Stimulated activated CD4-positive, alpha-beta T cell treated with anti-CD3 and anti-CD28 coated beads, TNF-alpha, amount 100 ng/mL, for 48 hours (primary cell): ENCODE results near the gene MAP2K5.

ENCODE experiments used
- DNase-seq, 3 donors: peaks; one replicate each; pipeline ENCODE4 v3.0.0-alpha.2; 2020; ENCODE audit warnings: low read depth in 3 of 3

MAP2K5 gene

GRCh38 chr15:67542420-67543347, at the start of gene MAP2K5:
TSS of gene MAP2K5 (plus strand) at chr15:67542703. CDS start at chr15:67543336, 633 bp downstream.
- peak; percentile 70 to 82 (median 75) for DNase-seq

DNA sequence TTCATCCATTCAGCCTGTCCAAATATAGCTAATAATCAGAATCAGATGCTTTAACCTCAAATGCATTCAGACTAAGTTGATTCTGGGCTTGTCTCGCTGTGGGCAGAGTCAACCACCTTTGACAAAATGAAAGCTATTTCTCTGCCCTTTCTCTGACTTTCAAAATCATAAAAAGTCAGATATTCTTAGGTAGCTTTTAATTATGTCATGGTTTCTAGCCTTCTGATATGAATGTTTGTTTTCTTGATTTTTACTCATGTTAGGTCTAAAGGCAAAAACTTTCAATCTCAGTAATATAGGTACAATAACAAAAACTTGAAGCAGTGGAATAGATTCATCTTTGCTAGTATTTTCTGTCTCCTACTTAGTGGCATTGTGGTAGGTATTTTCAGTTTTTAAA, 46.9 kb upstream of the MAP2K5 start:
- DNase-seq = no peak

DNA sequence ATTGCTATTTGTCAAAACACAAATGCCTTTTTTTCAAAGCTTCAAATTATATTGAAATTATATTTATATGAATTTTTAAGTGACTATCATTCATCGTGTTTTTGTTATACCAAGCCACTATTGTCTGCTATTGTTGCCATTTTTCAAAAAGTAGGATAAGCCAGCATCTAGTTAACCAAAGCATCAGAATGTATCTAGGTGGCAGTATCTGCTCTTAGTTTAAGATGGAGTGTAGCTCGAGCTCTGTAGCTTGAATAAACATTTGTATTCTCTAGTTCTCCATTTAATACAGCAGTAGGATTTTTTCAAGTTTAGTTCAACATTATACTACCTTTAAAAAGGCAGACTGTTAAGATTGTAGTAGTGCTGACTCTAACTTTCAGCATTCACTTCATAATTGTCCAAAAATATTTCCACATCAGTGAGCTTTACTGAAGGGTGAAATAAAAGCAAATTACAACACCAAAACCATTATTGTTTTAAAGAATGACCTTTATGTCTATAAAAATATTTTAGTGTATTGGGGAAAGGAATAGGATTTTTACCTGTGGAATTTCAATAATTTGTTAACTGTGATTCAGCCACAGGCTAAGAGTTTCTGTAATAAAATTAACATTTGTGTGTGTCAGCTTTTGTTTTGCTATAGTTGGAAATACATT, 41.2 kb upstream of the MAP2K5 start:
- DNase-seq = no peak

DNA sequence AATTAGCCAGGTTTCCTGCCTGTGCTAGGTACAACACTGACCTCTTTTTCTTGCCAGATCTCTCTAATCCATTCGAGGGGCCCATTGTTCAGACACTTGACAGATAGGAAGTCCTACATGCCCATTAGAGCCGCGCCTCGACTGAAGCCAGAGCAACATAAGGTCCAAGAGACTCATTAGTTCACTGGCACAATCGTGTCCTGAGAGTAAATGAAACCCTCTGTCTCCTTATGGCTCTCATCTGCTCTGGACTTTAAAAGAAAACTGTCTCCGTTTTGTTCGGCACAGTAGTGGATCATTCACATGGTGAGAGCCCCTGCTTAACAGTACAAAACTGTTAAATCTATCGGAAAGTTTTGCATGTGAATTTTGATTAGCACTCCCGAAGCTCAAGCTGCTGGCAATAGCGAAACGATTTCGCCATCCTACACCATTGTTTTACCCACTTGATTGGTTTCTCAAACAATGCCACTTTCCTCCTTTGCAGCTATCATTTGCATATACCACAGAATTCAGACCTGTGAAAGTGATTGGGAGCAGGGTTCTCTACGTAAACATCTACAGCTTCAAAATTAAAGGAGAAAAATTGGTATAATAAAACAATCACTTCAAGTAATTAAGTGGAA, 40.6 kb upstream of the MAP2K5 start:
- no peak for DNase-seq

DNA sequence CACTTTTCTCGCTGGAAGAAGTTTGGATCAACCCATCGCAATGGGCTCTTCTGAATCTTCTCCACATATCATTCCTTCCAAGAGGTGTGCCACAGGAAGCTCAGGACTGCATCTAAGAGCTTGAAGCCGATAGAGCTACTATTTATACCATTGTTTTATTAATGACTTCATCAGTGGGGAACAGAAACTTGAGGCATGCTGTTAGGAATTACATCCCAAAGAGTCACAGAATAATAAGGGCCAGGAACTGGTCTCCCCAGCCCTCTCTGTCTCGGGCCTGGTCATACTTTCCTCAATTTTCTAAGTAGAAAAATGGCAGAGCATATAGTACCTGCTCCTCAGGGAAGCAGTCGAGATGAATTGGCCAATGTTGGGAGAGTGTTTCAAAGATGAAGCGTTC, 38.4 kb upstream of the MAP2K5 start:
- no peak for DNase-seq

DNA sequence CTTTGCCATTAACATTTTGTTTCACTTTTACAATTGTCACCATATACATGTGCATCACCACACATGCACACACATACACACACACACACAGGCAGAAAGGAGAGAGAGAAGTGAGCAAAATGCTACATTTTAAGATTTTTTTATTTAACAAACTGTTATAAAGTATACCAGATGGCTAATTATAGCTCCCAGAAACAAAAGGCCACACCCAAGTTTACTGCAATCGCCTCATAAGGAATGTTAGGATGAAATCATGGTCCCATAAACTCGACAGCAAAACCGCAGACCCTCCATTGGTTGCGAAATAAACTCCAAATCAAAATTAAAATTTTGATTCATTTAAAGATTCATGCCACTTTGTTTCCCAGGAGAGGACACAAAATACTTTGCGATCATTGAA, 37.7 kb upstream of the MAP2K5 start:
- no peak for DNase-seq

DNA sequence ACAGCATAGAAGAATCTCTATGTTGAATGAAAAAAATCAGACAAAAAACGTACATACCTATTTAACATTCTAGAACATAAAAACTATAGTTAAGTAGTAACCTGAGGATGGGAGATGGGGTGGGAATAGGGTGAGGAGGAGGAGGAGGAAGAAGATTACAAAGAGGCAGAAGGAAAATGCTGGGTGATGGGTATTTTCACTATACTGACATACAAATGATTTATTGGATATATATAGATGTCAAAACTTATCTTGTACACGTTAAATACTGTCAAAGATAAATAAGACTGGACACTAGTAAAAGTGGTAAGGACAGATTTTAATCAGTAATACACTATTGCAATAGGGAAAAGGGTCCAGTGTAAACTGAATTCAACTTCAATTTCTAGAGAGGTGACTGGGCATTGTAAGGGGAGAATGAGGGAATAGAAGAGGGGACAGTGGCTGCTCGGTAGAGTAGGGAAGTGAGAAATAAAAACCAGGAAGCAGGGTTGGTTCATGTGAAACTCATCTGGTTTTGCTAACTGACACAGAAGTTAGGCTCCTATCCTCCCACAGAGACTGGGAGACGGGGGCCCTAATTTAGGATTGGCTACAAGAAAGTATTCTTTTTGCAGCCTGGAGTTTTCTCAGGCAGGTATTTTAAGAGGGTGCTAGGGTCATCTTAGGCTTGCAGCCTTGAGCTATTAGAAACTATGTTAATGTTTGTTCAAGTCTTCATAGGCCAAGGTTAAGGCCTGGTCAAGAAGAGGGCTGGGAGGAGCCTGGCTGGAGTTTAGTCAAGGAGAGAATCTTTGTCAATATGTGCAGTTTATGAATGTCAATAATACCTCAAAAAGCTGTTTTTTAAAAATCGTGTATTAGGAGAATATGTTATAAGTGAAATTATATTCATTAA, 36.6 kb upstream of the MAP2K5 start:
- DNase-seq = no peak

DNA sequence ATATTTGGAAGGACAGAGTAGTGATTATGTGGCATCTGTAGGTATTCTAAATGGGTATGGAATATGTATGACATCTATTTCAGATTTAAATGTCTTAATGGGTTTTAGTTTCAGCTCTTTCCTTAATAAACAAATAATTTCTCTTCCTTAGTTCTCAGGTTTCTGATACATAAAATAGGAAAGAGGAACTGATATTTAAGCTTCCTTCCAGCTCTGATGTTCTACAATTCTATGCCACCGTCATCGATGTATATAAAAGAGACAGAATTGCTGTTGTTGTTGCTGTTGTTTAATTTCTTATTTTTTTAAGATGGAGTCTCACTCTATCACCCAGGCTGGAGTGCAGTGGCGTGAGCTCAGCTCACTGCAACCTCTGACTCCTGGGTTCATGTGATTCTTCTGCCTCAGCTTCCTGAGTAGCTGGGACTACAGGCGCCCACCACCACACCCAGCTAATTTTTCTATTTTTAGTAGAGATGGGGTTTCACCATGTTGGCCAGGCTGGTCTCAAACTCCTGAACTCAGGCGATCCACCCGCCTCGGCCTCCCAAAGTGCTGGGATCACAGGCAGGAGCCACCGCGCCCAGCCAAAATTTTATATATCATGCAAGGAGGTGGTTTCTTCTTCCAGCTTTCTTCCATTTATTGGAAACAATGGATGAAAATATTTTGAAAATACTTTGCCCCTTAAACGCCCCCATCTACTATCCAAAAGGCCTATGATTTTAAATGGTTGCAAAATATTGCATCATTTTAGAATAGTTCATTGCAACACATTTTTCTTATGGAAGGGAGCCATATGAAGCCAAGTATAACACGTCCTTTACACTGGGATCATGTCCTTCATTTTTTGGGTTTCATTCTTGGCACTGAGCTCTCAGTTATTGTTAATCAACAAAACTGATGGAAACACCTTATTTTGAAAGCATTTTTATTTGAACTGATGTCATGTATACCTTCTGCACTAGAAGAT, 35.4 kb upstream of the MAP2K5 start:
- DNase-seq = no peak

GRCh38 chr15:67508407-67508806, 34.1 kb upstream of the MAP2K5 start:
- no peak for DNase-seq

GRCh38 chr15:67509918-67510317, 32.6 kb upstream of the MAP2K5 start:
- no peak for DNase-seq

- DNase-seq = no peak
Measured at GRCh38 chr15:67510597-67511190, 31.8 kb upstream of the MAP2K5 start.

GRCh38 chr15:67511606-67512005, 30.9 kb upstream of the MAP2K5 start:
- DNase-seq = no peak

DNA sequence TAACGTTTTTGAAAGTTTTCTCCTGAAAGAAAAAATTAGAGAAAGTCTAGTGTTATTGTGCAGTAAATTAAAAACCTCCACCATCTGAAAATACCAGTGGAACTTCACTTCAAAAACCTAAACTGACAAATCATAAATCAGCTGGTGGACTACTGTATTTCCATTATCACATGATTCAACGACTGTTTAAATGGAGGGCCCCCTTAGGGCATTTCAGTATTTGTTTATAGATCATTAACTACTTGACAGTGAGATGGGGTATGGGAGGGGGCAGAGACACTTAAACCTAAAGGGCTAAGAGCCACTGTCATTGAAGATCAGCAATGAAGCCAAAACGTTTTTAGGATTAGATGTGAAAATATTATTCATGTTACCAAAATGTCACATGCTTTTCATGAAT, 30.4 kb upstream of the MAP2K5 start:
- DNase-seq = no peak

GRCh38 chr15:67512933-67513714, 29.4 kb upstream of the MAP2K5 start:
- no peak for DNase-seq

DNA sequence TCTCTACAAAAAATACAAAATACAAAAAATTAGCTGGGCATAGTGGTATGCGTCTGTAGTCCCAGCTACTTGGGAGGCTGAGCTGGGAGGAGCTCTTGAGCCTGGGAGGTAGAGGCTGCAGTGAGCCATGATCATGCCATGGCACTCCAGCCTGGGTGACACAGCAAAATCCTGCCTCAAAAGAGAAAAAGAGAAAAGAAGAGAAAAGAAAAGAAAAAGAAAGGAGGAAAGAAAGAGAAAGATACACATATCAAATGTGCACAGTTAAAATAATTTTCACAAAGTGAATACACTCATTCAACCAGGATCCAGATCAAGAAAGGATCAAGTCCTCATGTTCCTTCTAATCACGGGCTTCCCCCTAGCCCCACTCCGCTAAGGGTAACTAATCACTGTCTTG, 27.4 kb upstream of the MAP2K5 start:
- DNase-seq = no peak

DNA sequence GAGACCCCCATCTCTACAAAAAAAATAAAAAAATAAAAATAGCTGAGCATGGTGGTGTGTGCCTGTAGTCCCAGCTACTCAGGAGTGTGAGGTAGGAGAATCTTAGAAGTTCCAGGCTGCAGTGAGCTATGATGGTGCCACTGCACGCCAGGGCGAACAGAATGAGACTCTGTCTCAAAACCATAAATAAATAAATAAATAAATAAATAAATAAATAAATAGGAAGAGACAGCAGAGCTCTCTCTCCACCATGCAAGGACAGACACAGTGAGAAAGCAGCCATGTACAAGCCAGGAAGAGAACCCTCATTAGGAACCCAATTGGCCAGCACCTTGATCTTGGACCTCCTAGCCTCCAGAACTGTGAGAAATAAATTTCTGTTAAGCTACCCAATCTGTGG, 26.9 kb upstream of the MAP2K5 start:
- no peak for DNase-seq

DNA sequence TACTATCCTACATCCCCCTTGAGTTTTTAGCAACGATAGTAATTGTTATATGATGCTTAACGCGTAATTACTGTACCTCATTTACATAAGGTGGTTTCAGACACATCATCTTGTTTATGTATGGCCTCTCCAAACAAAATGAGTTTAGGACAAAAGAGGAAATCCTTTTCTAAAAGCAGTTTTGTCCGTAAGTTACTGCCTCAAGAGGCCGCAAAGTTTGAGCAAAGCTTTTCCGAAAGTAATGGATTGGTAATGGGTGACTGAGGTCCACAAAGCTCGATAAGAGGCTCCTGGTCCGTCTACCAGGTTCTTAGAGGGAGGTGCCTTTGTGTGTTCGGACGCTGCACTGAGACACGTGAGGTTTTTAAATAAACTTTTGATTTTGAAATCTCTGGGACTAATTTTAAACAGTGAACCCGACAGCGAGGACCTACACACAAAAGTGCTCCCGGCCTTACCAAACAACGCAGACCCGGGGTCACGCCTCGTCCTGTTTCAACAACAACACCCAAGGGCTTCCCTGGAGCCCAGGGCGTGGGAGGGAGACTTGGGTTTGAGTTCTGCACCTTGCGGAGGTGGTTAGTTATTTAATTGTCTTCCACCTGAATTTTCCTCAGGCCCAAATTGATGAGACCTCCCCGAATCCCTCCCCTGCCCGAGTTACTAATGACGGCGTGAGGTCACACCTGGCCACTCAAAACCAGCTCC, 22.0 kb upstream of the MAP2K5 start:
- DNase-seq = no peak

DNA sequence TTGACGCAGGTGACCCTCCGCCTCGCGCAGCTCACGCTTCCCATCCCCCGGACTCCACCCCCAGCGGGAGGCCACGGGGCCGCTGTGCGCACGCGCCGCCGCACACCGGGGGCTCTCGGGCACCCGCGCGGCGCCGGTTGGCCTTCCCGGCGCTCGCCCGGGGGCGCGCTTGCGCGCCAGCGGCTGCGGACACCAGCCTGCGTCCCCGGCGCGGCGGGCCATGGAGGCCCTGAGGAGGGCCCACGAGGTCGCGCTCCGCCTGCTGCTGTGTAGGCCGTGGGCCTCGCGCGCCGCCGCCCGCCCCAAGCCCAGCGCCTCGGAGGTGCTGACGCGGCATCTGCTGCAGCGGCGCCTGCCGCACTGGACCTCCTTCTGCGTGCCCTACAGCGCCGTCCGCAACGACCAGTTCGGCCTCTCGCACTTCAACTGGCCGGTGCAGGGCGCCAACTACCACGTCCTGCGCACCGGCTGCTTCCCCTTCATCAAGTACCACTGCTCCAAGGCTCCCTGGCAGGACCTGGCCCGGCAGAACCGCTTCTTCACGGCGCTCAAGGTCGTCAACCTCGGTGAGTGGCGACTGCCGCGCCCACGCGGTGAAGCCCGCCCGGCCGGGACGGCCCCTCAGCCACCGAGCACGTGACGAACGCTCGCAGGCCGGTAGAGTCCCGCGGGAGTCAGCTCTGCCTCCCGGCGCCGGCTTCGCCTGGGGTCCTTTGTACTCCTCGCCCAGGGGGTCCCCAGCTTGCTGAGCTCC, 21.3 kb upstream of the MAP2K5 start, which contains the start of gene C15orf61:
C15orf61 (plus strand) TSS at position 103 of the 754 bp plus-strand sequence; CDS start at position 221, 118 bp downstream.
- peak; percentile 64 to 76 (median 65) for DNase-seq
